Sciatic nerve (tissue), 2 donors: Measurements from ENCODE around the gene EYA3. TPM values are rescaled to one million over a fixed set of nuclear protein-coding genes. Genes with fewer than 3 reads are reported as not detected.

Experiments used
- ATAC-seq: fragments of 200-7000 bp; cut with Tn5 transposase; one replicate; pipeline ENCODE4 v1.9.1; 2020; ENCODE audit warnings: mild to moderate bottlenecking, moderate library complexity
- DNase-seq: peaks from one replicate; pipeline ENCODE4 v3.0.0-alpha.2; 2020; ENCODE audit warnings: low spot score
- intact Hi-C: fragments of 100-400 bp; cut with DNase I; formaldehyde crosslinking; loops from one replicate; pipeline ENCODE4 v1.14.2; 2022
- total RNA-seq: library from RNA; stranded (reverse); fragmentation: NEBNext Ultra II Directional; extraction: Animal tissue kit (Norgen Biotek cat#: 25700); gene quantifications from one replicate; pipeline ENCODE4 v1.2.1, GENCODE V29; 2021
- donor health status: DM: no; HTN: no; CAD: no.
- donor health status: DM: no; HTN: no; CAD: no.

The EYA3 gene
- total RNA-seq, 1 donor from 2014 or later: 20.1 TPM

GRCh38 chr1:28115267-28115666, 26.9 kb upstream of the EYA3 start:
- DNase-seq: no peak
- intact Hi-C loops: no loop called here
- ATAC-seq: no peak

GRCh38 chr1:28114844-28115243, 26.4 kb upstream of the EYA3 start:
- ATAC-seq (no peak), DNase-seq (no peak)
- intact Hi-C loops: no loop called here

DNA sequence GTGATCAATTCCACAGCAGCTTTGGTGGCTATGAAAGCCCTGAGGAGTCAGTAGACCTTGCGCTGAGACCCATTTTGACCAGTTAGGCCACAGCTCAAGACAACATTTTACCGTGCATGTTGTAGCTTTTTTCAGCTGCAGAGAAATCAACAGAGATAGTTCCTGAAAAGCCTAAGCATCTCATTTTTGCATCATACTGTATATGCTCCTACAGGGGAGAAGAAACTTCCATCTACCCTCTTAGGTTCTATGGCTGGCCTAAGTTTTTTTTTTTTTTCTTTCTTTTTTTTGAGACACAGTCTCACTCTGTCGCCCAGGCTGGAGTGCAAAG, 24.8 kb upstream of the EYA3 start:
- intact Hi-C loops: no loop called here
- DNase-seq (no peak), ATAC-seq (no peak)

DNA sequence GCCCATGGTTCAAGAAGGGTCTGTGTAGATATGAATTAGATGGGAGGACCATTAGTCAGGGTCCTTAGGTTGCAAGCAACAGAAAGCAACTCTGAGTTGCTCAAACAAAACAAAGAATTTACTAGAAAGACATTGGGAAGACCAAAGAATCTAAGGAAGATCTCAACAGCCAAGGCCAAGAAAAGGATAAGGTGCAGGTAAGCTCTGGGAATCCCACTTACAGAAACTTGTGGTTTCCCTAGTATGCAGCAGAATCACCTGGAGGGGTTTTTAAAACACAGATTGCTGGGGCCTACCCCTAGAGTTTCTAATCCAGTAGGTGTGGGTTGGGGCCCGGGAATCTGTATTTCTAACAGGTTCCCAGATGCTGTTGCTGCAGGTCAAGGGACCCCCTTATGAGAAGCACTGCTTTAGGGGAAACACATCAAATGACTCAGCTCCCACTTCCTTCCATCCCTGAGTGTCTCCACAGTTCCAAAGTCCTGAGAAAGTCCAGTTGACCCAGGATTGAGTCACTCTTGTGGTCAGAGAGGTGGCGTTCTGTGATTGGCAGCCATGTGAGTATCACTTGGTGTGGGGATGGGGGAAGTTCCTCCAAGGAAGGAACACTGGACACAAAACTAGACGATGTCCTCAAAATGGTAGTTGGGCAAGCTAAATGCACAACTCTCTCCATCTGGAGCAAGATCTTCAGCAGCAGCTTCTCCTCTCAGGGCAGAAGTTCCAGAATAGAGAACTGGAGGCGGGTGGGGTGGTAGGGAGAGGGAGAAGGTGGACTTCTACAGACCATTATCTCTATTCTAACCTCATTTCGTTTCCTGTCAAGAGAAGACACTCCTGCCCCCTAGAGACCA, 24.2 kb upstream of the EYA3 start:
- ATAC-seq (no peak), DNase-seq (no peak)
- intact Hi-C loops: no loop called here

GRCh38 chr1:28111157-28111556, 22.7 kb upstream of the EYA3 start:
- peak; percentile 39 for ATAC-seq
- intact Hi-C loops: no loop called here

GRCh38 chr1:28110555-28110954, 22.1 kb upstream of the EYA3 start:
- intact Hi-C loops: no loop called here
- DNase-seq (no peak), ATAC-seq (no peak)

More at GRCh38 chr1:28111157-28111556, 22.7 kb upstream of the EYA3 start:
- no peak for DNase-seq

DNA sequence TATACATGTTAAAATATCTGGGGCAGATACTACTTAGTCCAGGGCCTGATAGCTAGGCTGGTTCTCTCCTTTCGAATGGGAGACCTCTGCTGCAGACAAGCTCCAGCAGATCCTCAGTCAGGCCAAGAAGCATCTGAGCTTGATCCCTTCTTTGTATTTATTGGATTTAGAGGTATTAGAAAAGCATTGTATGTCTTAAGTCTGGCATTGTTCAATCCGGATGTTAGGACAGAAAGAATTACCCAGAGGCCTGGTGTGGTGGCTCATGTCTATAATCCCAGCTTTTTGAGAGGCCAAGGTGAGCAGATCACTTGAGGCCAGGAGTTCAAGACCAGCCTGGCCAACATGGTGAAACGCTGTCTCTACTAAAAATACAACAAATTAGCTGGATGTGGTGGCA, 21.2 kb upstream of the EYA3 start:
- intact Hi-C loops: no loop called here
- ATAC-seq: no peak
- no peak for DNase-seq

GRCh38 chr1:28108001-28108400, 19.6 kb upstream of the EYA3 start:
- no peak for ATAC-seq
- intact Hi-C loops: no loop called here
- DNase-seq: no peak

DNA sequence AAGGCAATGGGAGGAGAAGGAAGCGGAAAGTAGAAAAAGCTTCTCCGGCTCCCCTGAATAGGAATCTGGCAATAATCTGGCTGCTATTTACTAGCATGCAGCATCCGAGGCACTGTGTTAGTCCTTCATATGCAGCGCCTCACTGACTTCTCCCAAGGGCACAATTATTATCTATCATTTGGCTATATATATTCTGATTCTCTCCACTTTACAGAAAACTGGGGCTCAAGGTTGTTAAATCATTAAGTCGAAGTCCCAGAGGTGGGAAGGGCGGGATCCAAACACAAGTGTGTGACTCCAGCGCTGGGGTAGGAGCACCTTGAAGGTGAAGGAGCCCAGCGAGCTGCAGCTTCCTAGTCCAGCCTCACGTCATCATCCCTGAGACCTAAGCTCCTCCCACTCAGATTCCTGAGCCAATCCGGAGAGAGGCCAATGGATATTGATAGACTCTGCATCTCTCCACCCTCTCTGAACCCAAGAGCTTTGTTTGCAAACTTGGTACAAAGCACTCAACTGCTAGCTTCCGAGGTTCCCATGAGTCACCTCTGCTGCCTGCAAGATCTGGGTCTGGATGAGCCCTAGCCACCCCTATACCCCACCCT, 16.6 kb upstream of the EYA3 start:
- intact Hi-C loops: no loop called here
- DNase-seq (no peak), ATAC-seq (no peak)

DNA sequence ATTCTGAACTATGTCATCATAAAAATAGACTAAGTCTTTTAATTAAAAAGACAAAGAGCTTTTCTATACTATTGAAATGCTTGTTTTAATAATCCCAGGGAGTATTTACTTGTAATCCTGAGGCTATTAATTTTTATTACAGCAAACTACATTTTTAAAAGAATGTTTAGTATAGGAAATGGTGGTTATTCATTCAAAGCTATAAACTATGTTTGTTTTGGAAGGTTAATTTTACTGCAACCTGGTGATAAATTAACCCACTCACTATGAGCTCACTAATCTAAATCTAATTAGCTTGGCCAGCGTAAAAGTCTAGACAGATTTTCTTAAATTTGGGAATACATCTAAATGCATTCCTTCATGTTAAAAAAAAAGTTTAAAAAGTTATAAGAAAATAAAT, 13.8 kb upstream of the EYA3 start:
- DNase-seq (no peak), ATAC-seq (no peak)
- intact Hi-C loops: no loop called here

DNA sequence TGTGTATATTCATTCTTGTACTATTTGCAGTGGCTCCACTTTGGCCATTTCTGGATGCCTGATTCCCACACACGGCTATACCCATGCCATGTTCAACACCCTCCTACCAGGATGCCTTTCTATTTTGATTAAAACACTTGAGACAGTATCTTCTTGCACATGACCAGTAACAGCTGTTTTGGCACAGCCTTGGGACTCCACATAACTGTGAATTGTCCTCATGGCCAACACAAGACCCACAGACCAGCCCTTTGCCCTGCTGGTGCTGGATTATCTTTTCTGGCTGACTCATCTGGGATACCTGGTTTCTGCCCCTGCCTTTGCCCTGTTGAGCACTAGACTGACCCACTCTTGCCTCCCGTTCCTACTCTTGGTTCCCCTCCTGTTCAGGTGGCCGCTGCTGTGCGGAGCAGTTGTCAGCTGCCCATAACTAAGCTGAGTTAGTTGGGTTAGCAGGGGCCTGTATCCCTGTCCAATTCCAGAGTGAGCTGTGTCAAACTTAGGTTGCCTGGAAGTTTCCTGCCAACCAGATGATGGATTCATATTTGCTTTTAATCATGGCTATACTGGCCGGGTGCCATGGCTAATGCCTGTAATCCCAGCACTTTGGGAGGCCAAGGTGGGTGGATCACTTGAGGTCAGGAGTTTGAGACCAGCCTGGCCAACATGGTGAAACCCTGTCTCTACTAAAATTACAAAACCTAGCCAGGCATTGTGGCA, 10.8 kb upstream of the EYA3 start:
- ATAC-seq (no peak), DNase-seq (no peak)
- intact Hi-C loops: no loop called here

DNA sequence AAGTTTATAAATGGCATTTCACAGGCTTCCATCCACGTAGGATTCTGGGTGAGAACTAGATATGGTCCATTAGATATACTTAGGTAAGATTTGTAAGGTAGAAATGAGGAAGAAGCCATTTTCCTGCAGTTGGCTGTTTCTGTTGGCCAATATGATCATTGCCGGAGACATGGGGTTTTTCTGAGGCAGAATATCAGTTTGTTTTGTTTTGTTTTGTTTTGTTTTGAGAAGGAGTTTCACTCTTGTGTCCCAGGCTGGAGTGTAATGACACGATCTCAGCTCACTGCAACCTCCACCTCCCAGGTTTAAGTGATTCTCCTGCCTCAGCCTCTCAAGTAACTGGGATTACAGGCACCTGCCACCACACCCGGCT, 8.7 kb upstream of the EYA3 start:
- intact Hi-C loops: no loop called here
- no peak for ATAC-seq
- DNase-seq: no peak

DNA sequence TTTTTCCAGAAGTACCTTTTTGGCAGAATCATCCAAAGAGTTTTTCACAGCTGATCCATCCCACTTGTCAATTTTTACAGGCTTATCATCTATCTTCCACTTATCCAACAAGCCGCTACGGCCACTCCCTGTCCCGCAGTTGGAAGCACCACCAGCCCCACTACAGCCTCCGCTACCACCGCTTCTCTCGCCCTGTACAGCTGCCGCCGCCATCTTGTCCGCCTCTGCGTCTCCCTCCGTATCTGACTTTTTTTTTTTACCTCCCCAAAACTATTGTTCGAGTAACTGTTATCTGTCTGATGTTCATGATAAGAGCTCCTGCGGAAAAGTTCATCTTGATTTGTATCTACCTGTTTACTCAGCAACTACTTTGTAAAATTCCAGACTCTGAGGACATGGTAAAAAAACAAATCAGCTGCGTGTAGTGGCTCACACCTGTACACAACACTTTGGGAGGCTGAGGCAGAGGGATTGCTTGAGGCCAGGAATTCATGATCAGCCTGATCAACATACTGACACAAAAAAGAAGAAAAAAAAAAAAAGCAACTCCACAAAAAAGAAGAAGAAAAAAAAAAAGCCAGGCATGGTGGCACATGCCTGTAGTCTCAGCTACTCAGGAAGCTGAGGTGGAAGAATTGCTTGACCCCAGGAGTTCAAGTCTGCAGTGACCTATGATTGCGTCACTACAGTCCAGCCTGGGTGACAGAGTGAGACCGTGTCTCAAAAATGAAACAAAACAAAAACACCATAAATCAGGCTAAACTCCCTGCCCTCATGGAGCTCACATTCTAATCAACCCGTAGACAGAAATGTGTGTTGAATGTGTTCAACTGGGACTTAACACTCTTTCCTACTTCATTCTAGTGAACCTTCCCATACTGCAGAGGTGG, 8.0 kb upstream of the EYA3 start:
- ATAC-seq (no peak), DNase-seq (no peak)
- intact Hi-C loops: no loop called here

DNA sequence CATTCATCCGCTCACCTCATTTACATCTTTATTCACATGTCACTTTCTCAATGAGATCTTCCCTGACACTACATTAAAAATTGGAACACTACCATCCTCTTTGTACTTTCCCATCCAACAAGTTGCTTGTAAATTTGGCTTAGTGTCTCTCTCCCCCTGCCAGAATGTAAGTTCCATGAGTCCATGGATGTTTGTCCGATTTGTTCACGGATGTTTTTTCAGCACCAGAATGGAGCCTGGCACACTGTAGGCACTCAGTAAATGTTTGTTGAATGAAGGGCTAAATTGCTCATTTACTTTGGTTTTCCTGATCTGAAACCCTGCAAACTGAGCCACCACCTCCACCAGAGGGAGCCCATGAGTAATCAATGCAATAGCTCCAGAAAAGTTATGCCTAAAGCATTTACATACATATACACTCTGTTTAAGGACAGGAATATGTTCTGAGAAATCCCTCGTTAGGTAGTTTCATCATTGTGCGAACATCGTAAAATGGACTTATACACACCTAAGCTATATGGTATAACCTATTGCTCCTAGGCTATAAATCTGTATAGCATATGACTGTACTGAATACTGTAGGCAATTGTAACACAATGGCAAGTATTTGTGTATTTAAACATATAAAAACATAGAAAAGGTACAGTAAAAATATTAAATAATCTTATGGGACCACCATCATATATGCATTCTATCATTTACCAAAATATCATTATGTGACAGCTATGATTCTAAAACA, 2.8 kb upstream of the EYA3 start:
- no peak for ATAC-seq
- intact Hi-C loops: no loop called here

GRCh38 chr1:28087614-28088167, 719 bp downstream of the EYA3 start:
- DNase-seq: no peak
- no peak for ATAC-seq
- intact Hi-C loops: no loop called here

More for the DNA sequence above, 2.8 kb upstream of the EYA3 start:
- DNase-seq: peak; percentile 76

DNA sequence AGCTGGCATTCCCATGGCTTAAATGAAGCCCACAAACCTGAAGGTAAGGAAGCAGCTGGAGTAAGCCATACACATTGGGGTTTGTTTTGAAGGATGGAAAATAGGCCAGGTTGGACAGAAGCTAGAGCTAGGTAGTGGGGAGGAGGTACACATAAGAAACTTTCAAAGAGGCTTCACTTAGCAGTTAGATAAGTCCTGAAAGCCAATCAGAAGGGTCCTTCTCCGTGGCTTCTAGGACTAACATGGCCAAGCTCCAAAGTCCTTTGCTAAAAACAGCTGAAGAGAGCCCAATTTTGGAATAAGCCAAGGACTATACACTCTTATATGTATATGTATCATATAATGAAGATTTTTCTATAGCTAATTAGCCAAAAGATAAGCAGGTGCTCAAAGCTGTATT, 1.8 kb downstream of the EYA3 start:
- ATAC-seq: no peak
- no peak for DNase-seq
- intact Hi-C loops: no loop called here

GRCh38 chr1:28085129-28085528, 3.3 kb downstream of the EYA3 start:
- intact Hi-C loops: no loop called here
- ATAC-seq (no peak), DNase-seq (no peak)

DNA sequence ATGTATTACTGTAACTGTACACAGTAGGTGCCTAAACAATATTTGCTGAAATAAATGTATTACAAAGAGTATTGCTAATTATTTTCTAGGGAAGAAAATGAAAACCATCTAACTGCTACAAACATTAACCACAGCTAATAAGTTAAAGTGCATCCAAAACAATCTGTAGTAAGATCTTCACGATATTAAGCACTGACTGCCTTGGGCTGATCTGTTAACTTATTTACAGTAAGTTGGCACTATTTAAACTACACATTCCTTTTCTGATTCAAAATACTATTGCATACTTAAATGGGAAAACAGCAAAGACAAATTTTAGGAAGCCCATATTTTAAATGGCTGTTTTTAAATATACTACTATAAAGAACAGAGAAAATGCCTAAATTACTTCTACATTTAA, 4.5 kb downstream of the EYA3 start:
- ATAC-seq: no peak
- intact Hi-C loops: no loop called here
- no peak for DNase-seq
